Measurements from ENCODE around the gene TSKS.

The TSKS gene

DNA sequence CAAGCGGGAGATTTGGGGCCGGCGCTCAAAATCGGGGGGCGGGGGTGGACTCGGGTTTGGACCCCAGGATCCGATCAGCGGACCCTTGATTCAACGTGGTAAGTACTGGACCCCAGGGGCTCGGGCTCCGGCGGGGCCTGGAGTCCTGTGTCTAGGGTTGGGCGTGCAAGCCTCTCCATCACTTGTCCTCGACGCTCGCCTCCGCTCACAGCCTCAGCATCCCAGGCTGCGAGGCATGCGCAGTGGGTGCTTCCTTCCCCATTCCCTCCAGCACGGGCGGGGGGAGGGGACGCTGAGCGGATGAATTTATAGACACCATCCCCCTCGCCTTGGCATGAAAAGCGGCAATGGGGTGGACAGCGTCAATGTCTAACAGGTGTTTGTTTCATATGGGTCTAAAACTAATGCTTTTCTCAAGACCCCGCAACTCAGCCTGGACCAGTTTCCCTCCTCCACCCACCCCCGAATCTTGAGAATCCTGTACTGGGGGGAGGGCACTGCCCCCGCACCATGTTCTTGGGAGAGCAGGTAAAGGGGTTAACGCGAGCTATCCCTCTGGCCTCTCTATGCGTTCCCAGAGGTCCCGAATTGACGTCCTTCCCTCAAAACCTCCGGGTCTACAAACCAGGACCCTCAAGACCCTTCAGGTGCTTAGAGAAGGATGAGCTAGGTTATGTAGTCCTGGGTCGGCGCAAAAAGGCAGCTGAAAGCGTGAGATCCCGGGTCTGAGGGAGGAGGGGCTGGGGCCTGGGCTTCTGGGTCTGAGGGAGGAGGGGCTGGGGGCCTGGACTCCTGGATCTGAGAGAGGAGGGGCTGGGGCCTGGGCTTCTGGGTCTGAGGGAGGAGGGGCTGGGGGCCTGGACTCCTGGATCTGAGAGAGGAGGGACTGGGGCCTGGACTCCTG lies 71.6 kb downstream of the TSKS start:
- Histone ChIP-seq H3K27me3 (ENCODE audit: control insufficient read depth, insufficient read depth, low read length) (no peaks in the 10 kb centered on the region), H3K4me2 (ENCODE audit: low read length) (peak overlapping the region; percentile 85), H3K4me1 (peaks cover 2% of the 10 kb centered on the region), H3K4me3 (ENCODE audit: low read depth, low read length) (peak overlapping the region; percentile 61), H3K9me3 (ENCODE audit: control insufficient read depth, low read length) (no peaks in the 10 kb centered on the region), H3K9ac (no peak overlapping the region), H3K79me2 (no peaks in the 10 kb centered on the region), H2AFZ (peak overlapping the region; percentile 48), H3K36me3 (ENCODE audit: control insufficient read depth, insufficient read depth, low read length) (no peaks in the 10 kb centered on the region), H3K27ac (no peak overlapping the region)
- TF ChIP-seq, protein P1, sequence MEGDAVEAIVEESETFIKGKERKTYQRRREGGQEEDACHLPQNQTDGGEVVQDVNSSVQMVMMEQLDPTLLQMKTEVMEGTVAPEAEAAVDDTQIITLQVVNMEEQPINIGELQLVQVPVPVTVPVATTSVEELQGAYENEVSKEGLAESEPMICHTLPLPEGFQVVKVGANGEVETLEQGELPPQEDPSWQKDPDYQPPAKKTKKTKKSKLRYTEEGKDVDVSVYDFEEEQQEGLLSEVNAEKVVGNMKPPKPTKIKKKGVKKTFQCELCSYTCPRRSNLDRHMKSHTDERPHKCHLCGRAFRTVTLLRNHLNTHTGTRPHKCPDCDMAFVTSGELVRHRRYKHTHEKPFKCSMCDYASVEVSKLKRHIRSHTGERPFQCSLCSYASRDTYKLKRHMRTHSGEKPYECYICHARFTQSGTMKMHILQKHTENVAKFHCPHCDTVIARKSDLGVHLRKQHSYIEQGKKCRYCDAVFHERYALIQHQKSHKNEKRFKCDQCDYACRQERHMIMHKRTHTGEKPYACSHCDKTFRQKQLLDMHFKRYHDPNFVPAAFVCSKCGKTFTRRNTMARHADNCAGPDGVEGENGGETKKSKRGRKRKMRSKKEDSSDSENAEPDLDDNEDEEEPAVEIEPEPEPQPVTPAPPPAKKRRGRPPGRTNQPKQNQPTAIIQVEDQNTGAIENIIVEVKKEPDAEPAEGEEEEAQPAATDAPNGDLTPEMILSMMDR (IDR thresholded peaks at IDR 0.05), result no peak

DNA sequence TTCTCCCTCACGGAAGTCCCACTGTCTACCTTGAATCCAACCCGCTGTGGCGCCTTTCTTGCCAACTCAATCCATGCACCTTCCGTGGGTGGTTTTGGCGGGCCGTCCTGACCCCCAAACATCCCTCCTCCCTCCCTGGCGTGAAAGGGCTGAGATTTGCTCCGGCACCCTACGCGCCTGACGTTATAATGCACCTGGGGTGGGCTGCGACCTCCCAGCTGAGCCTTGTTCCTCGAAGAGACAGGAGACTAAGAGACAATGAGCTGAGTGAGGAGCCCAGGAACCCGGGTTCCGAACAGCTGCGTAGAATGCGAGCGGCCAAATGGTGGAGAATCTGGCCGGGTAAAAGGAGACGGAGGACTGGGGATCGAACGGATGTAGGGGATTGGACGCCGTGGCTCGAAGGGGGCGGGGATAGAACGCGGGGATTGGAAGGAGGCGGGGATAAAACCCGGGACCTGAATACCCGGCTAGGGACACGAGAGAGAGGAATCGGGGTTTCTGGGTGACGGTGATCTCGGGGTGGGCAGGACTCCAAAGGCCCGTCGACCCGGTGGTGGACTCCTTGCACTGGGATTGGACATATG lies 72.4 kb downstream of the TSKS start, which contains the start of gene CPT1C:
Gene CPT1C (plus strand): TSS at position 461 of the 587 bp plus-strand sequence. CDS start 1,137 bp downstream, outside the sequence.
- H3K27ac ChIP-seq, result no peak within 1 kb of the TSS

DNA sequence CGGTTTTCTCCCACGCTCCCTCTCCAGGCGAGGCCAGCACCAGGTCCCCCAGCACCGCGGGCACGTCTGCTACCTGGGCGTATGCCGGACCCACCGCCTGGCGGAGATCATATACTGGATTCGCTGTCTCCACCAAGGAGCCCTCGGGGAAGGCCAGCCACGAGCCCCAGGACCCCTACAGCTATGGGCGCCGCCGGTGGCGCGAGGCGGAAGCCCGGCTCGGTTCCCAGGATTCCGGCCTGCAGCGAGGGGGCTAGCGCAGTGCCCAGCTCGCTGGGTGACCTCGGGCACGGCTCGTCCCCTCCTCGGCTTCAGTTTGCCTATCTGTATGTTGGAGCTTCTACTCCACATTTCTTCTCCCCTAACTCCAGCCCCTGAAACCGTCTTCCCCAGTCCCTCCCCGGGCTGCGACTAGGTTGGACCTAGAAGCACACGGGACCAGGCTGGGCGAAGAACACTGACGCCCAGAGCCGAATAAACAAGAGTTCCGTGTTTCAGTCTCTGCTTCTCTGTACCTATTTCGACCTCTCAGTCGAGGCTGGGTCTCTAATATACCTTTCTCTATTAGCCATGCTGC lies 72.9 kb downstream of the TSKS start:
- Histone ChIP-seq H3K27me3 (ENCODE audit: control insufficient read depth, insufficient read depth, low read length) (no peaks in the 10 kb centered on the region), H3K27ac (no peak overlapping the region), H3K4me3 (ENCODE audit: low read depth, low read length) (peak overlapping the region; percentile 61), H2AFZ (peak overlapping the region; percentile 48), H3K9me3 (ENCODE audit: control insufficient read depth, low read length) (no peaks in the 10 kb centered on the region), H3K36me3 (ENCODE audit: control insufficient read depth, insufficient read depth, low read length) (no peaks in the 10 kb centered on the region), H3K79me2 (no peaks in the 10 kb centered on the region), H3K9ac (no peak overlapping the region), H3K4me2 (ENCODE audit: low read length) (peak overlapping the region; percentile 85), H3K4me1 (peaks cover 2% of the 10 kb centered on the region)
- TF ChIP-seq, protein P1 (IDR thresholded peaks at IDR 0.05), result no peak

More for the DNA sequence above, 72.4 kb downstream of the TSKS start, which contains the start of gene CPT1C:
- H3K4me1 ChIP-seq, result peaks cover 2% of the 10 kb centered on the region
- H3K36me3 ChIP-seq (ENCODE audit: control insufficient read depth, insufficient read depth, low read length), result no peaks in the 10 kb centered on the region
- H3K4me3 ChIP-seq (ENCODE audit: low read depth, low read length), result peak within 1 kb of the TSS; percentile 61
- no peaks in the 10 kb centered on the region for H3K27me3 ChIP-seq (ENCODE audit: control insufficient read depth, insufficient read depth, low read length)
- H3K9ac ChIP-seq, result no peak within 1 kb of the TSS
- peak within 1 kb of the TSS; percentile 48 for H2AFZ ChIP-seq
- H3K79me2 ChIP-seq, result no peaks in the 10 kb centered on the region
- peak within 1 kb of the TSS; percentile 85 for H3K4me2 ChIP-seq (ENCODE audit: low read length)
- H3K9me3 ChIP-seq (ENCODE audit: control insufficient read depth, low read length), result no peaks in the 10 kb centered on the region
- TF ChIP-seq, protein P1 (IDR thresholded peaks at IDR 0.05), result no peak

All from parathyroid adenoma (tissue), 2 donors.